Kidney (tissue), 14 donors: Measurements from ENCODE around the gene ACTR8. TPM values are rescaled to one million over a fixed set of nuclear protein-coding genes. Genes with fewer than 3 reads are reported as not detected.

Experiments
- DNase-seq, 5 donors: peaks; one replicate each; pipeline ENCODE4 v3.0.0-alpha.2; 2013 to 2020
- FAIRE-seq: peaks from 2 replicates; lab custom pipeline; 2012; peaks lifted over from hg19 to GRCh38; lab: Jason Lieb, UNC
- H3K27ac ChIP-seq, 2 donors: one replicate each; pipeline ENCODE4 v1.7.0; 2013; ENCODE audit warnings: low read depth in 2 of 2, low read length in 2 of 2, inconsistent platforms in 1 of 2
- H3K27me3 ChIP-seq: one replicate; pipeline ENCODE4 v1.7.1; 2013; ENCODE audit warnings: low read length, inconsistent platforms; ENCODE audit not compliant: control insufficient read depth, insufficient read depth
- H3K36me3 ChIP-seq, 3 donors: one replicate each; pipeline versions ENCODE4 v1.7.0 to v1.7.1; 2013; ENCODE audit warnings: low read length in 3 of 3, control low read depth in 1 of 3, inconsistent platforms in 1 of 3; ENCODE audit not compliant: insufficient read depth in 3 of 3, control insufficient read depth in 2 of 3
- H3K4me1 ChIP-seq, 3 donors: one replicate each; pipeline versions ENCODE4 v1.7.0 to v1.7.1; 2013; ENCODE audit warnings: low read length in 3 of 3, inconsistent platforms in 1 of 3, low read depth in 1 of 3; ENCODE audit not compliant: control insufficient read depth in 2 of 3, insufficient read depth in 2 of 3
- H3K4me3 ChIP-seq, 3 donors: one replicate each; pipeline versions ENCODE4 v1.7.0 to v1.8.1; 2013; ENCODE audit warnings: low read length in 3 of 3, control low read depth in 1 of 3, inconsistent platforms in 1 of 3
- H3K9ac ChIP-seq, 3 donors: one replicate each; pipeline versions ENCODE4 v1.7.0 to v1.7.1; 2013; ENCODE audit warnings: low read length in 3 of 3, control low read depth in 1 of 3, inconsistent platforms in 1 of 3
- H3K9me3 ChIP-seq, 3 donors: one replicate each; pipeline versions ENCODE4 v1.7.0 to v1.7.1; 2013; ENCODE audit warnings: low read length in 3 of 3, control low read depth in 1 of 3, inconsistent platforms in 1 of 3; ENCODE audit not compliant: control insufficient read depth in 2 of 3, insufficient read depth in 1 of 3
- intact Hi-C: fragments of 100-400 bp; cut with DNase I; formaldehyde crosslinking; loops from one replicate; pipeline ENCODE4 v1.11.1; 2022
- polyA plus RNA-seq: library from polyadenylated mRNA; stranded (reverse); fragments of 350-450 nt; fragmentation: Illumina TruSeq; extraction: RNeasy Lipid Tissue Mini Kit (QIAGEN cat#74804); gene quantifications from one replicate; pipeline ENCODE4 v1.2.3, GENCODE V29; 2014; ENCODE audit warnings: low read depth, low replicate concordance; ENCODE audit not compliant: insufficient read depth
- total RNA-seq: library from RNA; stranded (reverse); fragmentation: NEBNext Ultra II Directional; extraction: Animal tissue kit (Norgen Biotek cat#: 25700); gene quantifications from one replicate; pipeline ENCODE4 v1.2.1, GENCODE V29; 2021
- TF ChIP-seq, protein P1 (sequence below): IDR thresholded peaks from 3 replicates; pipeline ENCODE4 v1.5.1; 2012; ENCODE audit warnings: mild to moderate bottlenecking, moderate library complexity, borderline replicate concordance; ENCODE audit not compliant: insufficient read depth; ENCODE audit errors: extremely low read depth
- donor health status: control.
- donor health status: control.
- donor health status: control.
- donor health status: control.
- donor health status: control.
- donor health status: DM: yes; HTN: yes; CAD: no.
- donor health status: Normal renal cell carcinoma (clear cell type).

ACTR8 gene
- total and polyA plus RNA-seq, 2 donors from 2014 or later: 20.4 to 29.6 TPM

DNA sequence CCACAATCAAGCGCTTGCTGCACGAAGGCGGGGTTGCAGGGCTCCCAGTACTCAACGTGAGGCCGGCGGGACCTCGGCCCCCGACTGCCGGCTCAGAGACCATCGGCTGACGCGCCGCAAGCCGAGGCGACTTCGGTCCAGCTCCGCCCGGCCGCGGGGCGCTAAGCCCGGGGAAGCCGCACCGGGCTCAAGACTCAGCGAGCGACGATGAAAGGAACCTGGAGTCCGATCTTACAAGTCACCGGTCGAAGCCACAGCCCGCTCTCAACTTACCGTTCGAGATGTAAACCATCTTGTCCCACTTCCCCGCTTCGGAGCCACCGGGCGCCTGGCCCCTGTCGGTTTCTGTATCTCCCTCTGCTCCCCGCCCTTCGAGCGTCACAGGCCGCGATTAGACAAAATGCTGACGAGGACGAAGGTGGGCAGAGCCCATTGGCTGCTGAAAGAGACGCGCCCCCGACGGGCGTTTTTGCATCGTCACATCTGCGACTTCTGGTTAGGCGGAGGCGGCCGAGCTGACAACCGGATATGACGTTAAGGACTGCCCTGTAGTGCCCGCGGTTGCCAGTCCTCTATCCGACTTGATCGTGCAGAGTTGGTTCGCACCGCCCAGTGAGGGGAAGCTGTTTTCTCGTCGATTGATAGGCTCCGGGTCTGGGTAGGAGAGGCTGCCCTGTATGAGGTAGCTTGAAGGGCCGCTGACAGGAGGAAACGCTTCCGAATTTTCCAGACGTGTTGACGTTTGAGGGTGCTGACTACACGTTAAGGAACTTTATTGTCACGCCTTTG lies 9.7 kb upstream of the ACTR8 start, which contains the start of gene SELENOK:
Gene SELENOK, minus strand, starts transcription at position 363 of the 789 bp plus-strand sequence.
- Histone ChIP-seq H3K4me1 (peaks cover 0 to 9% (median 3%) of the 10 kb centered on the region in 3 donors), H3K27ac (peak within 1 kb of the TSS; percentile 91 to 95), H3K27me3 (no peaks in the 10 kb centered on the region), H3K36me3 (peaks cover 0 to 2% (median 0%) of the 10 kb centered on the region in 3 donors), H3K9ac (peak within 1 kb of the TSS; percentile 89 to 99 (median 94)), H3K9me3 (no peaks in the 10 kb centered on the region), H3K4me3 (peak within 1 kb of the TSS; percentile 96 to 99 (median 97))
- DNase-seq (peak; percentile 99 to 100 (median 99)), FAIRE-seq (peak; percentile 99)
- intact Hi-C loops: no loop called here
- TF ChIP-seq, protein P1, sequence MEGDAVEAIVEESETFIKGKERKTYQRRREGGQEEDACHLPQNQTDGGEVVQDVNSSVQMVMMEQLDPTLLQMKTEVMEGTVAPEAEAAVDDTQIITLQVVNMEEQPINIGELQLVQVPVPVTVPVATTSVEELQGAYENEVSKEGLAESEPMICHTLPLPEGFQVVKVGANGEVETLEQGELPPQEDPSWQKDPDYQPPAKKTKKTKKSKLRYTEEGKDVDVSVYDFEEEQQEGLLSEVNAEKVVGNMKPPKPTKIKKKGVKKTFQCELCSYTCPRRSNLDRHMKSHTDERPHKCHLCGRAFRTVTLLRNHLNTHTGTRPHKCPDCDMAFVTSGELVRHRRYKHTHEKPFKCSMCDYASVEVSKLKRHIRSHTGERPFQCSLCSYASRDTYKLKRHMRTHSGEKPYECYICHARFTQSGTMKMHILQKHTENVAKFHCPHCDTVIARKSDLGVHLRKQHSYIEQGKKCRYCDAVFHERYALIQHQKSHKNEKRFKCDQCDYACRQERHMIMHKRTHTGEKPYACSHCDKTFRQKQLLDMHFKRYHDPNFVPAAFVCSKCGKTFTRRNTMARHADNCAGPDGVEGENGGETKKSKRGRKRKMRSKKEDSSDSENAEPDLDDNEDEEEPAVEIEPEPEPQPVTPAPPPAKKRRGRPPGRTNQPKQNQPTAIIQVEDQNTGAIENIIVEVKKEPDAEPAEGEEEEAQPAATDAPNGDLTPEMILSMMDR: no peak

DNA sequence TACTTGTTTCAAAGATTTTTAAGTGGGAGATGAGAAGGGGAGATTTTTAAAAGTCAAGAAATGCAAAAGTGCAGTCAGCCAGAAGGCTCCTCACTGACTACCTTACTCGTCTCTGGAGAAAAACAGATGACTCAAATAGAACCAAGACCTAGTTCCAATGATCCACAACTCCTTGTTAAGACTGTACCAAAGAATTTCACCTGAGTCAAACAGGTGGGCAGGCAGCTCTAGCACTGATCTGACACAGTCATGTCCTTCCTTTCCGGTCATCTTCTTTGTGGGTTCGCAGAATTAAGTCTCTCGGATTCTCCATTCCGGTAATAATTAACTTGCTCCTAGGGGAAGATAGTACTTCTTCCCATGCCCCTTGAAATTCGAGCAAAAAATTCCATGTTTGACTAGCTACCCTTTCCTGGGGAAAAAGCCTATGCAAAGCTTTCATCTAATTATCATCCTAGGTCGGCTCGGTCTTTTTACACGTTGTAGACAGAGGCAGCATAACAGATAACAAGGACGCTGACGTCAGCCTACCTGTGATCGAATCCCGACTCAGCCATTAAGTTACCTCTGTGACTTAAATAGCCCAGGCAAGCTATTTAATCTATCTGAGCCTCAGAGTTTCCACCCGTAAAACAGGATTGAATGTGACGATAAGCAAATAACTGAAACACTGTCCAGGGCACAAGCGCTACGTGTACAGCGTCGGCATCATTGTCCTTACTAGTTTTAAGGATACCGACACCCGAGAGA lies 8.9 kb upstream of the ACTR8 start:
- Histone ChIP-seq H3K4me1 (peaks cover 0 to 9% (median 3%) of the 10 kb centered on the region in 3 donors), H3K27me3 (no peaks in the 10 kb centered on the region), H3K4me3 (peak overlapping the region; percentile 96 to 99 (median 97)), H3K36me3 (peaks cover 0 to 2% (median 0%) of the 10 kb centered on the region in 3 donors), H3K9me3 (no peaks in the 10 kb centered on the region), H3K9ac (peak overlapping the region; percentile 89 to 99 (median 94)), H3K27ac (peak overlapping the region; percentile 91 to 95)
- intact Hi-C loops: no loop called here
- DNase-seq (peak in 3 of 5 donors; percentile 25 to 63 (median 62)), FAIRE-seq (no peak)
- TF ChIP-seq, protein P1: no peak

DNA sequence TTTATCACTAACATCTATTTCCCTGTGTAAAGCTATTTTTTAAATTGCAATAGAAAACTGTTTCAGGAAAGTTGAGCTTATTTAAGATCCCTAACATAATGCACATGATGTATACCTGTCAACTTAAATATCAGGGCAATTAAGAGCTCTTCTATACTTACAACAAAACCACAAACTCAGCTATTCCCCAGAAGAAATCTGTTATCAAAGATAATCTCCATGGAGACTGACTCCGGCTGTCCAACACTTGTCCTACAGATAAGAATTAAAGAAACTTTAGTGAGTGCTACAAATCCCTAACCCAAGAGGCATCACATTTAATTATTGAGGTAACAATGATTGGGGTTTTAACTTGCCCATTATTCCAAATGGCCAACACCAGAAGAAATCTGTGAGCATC lies 6.3 kb upstream of the ACTR8 start:
- Histone ChIP-seq H3K36me3 (peaks cover 3 to 7% (median 4%) of the 10 kb centered on the region in 3 donors), H3K4me1 (peaks cover 0 to 9% (median 3%) of the 10 kb centered on the region in 3 donors), H3K27ac (no peak overlapping the region), H3K27me3 (no peaks in the 10 kb centered on the region), H3K4me3 (no peak overlapping the region), H3K9me3 (no peaks in the 10 kb centered on the region), H3K9ac (no peak overlapping the region)
- FAIRE-seq (no peak), DNase-seq (no peak)
- TF ChIP-seq, protein P1: no peak
- intact Hi-C loops: no loop called here
